Neutrophil (primary cell): Measurements from ENCODE around the gene TMEM145.

Source experiments
- H3K27ac ChIP-seq: fragments of 200-600 bp; sonication (generic); 2 replicates; pipeline ENCODE4 v1.5.1; 2016; ENCODE audit warnings: mild to moderate bottlenecking, moderate library complexity
- H3K27me3 ChIP-seq: fragments of 200-600 bp; sonication (generic); 2 replicates; pipeline ENCODE4 v1.6.0; 2016; ENCODE audit warnings: mild to moderate bottlenecking
- H3K36me3 ChIP-seq: fragments of 200-600 bp; sonication (generic); 2 replicates; pipeline ENCODE4 v1.5.1; 2017
- H3K4me1 ChIP-seq, 2 experiments: fragments of 200-600 bp in 1 of 2; sonication (generic) in 1 of 2; 1 replicate in 1 of 2; 2 replicates in 1 of 2; pipeline versions ENCODE4 v1.5.1 to v1.6.1; 2013 to 2016; ENCODE audit warnings: low read depth in 1 of 2, low read length in 1 of 2, mild to moderate bottlenecking in 1 of 2, moderate library complexity in 1 of 2; ENCODE audit not compliant: control insufficient read depth in 1 of 2, insufficient read depth in 1 of 2
- H3K4me3 ChIP-seq, 2 experiments: fragments of 200-600 bp in 1 of 2; sonication (generic) in 1 of 2; 1 replicate in 1 of 2; 2 replicates in 1 of 2; pipeline ENCODE4 v1.5.1; 2013 to 2016; ENCODE audit warnings: low read depth in 1 of 2, low read length in 1 of 2, mild to moderate bottlenecking in 1 of 2, moderate library complexity in 1 of 2
- H3K9me3 ChIP-seq: fragments of 200-600 bp; sonication (generic); 2 replicates; pipeline ENCODE4 v1.5.1; 2016
- TF ChIP-seq, protein P1 (sequence below): fragments of 200-600 bp; sonication (generic); IDR thresholded peaks from 2 replicates; pipeline ENCODE4 v1.5.1; 2016; ENCODE audit warnings: antibody characterized with exemption

TMEM145 gene

DNA sequence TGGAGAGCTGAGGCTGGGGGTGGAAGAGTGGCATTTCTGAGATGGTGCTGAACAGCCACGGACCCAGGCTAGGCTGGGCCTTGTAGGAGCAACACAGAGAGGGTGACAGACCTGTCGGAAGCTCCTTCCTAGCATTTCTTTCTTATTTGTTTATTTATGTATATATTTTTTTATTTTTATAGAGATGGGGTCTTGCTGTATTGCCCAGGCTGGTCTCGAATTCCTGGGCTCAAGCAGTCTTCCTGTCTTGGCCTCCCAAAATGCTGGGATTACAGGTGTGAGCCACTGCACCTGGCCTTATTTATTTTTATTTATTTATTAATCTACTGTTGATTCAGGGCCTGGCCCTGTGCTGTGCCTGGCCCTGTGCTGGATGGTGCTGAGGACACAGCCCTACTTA lies 37.6 kb upstream of the TMEM145 start:
- H3K27me3 ChIP-seq: peaks cover 9% of the 10 kb centered on the region
- H3K4me3 ChIP-seq: no peak overlapping the region
- H3K4me1 ChIP-seq: peaks cover 32 to 41% of the 10 kb centered on the region in 2 experiments
- H3K36me3 ChIP-seq: peaks cover 51% of the 10 kb centered on the region
- H3K9me3 ChIP-seq: no peaks in the 10 kb centered on the region
- no peak overlapping the region for H3K27ac ChIP-seq
- TF ChIP-seq, protein P1, sequence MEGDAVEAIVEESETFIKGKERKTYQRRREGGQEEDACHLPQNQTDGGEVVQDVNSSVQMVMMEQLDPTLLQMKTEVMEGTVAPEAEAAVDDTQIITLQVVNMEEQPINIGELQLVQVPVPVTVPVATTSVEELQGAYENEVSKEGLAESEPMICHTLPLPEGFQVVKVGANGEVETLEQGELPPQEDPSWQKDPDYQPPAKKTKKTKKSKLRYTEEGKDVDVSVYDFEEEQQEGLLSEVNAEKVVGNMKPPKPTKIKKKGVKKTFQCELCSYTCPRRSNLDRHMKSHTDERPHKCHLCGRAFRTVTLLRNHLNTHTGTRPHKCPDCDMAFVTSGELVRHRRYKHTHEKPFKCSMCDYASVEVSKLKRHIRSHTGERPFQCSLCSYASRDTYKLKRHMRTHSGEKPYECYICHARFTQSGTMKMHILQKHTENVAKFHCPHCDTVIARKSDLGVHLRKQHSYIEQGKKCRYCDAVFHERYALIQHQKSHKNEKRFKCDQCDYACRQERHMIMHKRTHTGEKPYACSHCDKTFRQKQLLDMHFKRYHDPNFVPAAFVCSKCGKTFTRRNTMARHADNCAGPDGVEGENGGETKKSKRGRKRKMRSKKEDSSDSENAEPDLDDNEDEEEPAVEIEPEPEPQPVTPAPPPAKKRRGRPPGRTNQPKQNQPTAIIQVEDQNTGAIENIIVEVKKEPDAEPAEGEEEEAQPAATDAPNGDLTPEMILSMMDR: no peak

DNA sequence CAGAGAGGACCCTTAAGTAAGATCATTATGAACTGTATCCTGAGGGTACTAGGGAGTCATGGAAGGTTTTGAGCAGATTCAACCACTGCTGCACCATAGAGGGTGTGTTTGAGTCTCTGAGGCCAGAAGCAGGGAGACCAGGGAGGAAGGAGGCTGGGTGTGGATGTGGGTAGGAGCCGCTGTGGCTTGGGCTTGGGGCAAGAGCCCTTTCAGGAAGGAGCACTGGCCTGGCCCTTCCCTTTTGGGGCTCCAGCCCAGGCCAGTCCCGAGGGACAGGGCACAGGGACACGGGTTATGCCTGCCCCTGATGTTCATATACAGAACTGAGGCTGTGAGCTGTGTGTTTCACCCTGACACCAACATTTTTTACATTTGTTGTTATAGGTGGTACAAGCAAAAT lies 36.8 kb upstream of the TMEM145 start:
- peaks cover 16% of the 10 kb centered on the region for H3K27me3 ChIP-seq
- H3K4me1 ChIP-seq: peaks cover 29 to 41% of the 10 kb centered on the region in 2 experiments
- no peak overlapping the region for H3K27ac ChIP-seq
- no peak overlapping the region for H3K4me3 ChIP-seq
- TF ChIP-seq, protein P1: no peak
- H3K36me3 ChIP-seq: peaks cover 51% of the 10 kb centered on the region
- H3K9me3 ChIP-seq: no peaks in the 10 kb centered on the region

DNA sequence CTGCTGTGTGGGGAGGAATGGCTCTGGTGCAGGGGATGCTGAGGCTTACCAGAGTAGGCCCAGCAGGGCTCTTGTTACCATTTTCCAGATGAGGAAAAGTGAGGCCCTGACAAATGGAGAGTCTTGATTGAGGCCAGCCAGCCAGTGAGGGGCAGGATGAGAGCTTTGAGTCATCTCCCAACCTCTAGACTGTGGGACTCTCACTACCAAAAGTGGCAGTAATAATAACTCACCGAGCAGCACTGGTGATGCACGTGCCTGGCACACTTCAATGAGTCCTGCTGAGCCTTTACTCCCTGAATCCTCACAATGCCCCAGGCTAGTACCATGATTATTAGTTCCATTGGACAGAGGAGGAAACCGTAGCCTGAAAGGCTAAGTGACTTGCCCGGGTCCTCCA lies 36.3 kb upstream of the TMEM145 start:
- Histone ChIP-seq H3K9me3 (no peaks in the 10 kb centered on the region), H3K4me1 (peaks cover 30 to 39% of the 10 kb centered on the region in 2 experiments), H3K27ac (no peak overlapping the region), H3K27me3 (peaks cover 22% of the 10 kb centered on the region), H3K36me3 (peaks cover 47% of the 10 kb centered on the region), H3K4me3 (no peak overlapping the region)
- TF ChIP-seq, protein P1: no peak

DNA sequence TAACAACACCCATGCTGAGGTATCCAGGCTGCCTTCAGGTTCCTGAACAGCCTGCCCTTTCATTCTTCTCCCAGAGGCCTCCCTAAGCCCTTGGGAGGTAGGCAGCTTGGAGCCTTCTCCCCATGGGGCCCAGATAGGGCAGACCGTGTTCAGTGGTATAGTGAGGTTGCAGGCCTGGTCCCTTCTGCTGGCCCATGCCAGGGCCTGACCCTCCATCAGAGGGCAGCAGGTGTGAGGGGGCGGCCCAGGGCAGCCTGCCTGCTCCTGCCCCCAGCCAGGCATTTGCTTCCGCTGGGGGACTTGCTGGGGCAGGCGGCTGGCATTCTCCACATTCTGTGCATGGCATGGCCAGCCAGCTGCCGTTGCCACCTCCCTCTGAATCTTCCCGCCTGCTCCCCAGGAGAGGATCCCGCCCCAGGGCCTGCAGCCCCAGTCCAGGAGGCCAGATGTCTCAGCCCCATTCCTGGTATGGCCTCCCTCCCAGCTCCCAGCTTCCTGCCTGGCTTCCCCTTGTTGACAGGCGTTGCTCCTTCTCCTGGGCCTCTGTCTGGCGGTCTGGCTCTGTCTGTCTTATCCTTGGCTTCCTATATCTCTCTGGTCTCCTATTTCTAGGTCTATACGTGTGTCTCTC lies 35.2 kb upstream of the TMEM145 start:
- Histone ChIP-seq H3K9me3 (no peaks in the 10 kb centered on the region), H3K4me3 (no peak overlapping the region), H3K4me1 (peaks cover 41 to 47% of the 10 kb centered on the region in 2 experiments), H3K36me3 (peaks cover 36% of the 10 kb centered on the region), H3K27me3 (peaks cover 27% of the 10 kb centered on the region), H3K27ac (no peak overlapping the region)
- TF ChIP-seq, protein P1: no peak

DNA sequence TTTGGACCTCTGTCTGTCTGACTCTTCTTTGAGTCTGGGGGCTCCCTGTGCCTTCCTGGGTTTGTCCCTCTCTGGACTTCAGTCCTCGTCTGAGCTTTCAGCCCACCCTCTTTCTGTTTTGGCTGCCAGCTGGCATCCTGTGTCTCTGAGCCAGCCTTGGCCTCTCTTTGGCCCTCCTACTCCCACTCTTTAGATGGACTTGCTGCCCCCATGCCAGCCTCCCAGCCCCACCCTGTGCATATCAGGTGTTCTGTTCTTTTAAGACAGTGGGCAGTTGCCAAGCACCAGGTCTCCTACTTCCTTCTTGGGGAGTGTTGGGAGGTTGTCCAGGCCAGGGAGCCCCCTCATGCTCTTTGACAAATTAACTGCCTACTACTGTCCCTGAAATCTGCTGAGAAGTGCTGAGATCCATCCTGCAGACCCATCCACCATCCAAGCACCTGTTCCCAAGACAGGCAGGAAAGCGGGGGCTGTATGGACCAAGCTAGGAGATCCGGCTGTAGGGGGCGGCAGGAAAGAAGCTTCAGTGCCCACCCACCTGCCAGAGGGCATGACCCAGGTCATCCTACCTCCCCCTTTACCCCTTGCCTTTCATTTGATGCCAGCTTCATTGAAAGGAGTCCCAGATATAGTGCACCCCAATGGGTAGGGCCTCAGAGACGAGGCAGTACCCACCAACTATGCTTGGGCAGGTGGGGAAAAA lies 34.5 kb upstream of the TMEM145 start:
- Histone ChIP-seq H3K9me3 (no peaks in the 10 kb centered on the region), H3K27me3 (peaks cover 27% of the 10 kb centered on the region), H3K4me3 (no peak overlapping the region), H3K4me1 (peaks cover 47 to 52% of the 10 kb centered on the region in 2 experiments), H3K36me3 (peaks cover 29% of the 10 kb centered on the region), H3K27ac (no peak overlapping the region)
- TF ChIP-seq, protein P1: no peak
